ENCODE measurements around the gene PXYLP1.

Gene PXYLP1

DNA sequence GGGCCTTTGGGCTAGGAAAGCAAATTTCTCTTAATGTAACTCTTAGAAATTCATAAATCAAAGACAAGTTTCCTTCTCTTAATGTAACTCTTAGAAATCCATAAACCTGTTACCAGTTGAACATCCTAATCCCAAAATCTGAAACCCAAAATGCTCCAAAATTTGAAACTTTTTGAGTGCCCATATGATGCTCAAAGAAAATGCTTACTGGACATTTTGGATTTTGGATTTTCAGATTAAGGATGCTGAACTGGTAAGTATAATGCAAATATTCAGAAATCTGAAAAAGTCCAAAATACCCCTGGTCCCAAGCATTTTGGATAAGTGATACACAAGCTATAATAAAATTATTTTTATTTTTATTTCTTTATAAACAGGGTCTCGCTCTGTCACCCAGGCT lies 85.2 kb downstream of the PXYLP1 start:
- TF ChIP-seq, protein P1, sequence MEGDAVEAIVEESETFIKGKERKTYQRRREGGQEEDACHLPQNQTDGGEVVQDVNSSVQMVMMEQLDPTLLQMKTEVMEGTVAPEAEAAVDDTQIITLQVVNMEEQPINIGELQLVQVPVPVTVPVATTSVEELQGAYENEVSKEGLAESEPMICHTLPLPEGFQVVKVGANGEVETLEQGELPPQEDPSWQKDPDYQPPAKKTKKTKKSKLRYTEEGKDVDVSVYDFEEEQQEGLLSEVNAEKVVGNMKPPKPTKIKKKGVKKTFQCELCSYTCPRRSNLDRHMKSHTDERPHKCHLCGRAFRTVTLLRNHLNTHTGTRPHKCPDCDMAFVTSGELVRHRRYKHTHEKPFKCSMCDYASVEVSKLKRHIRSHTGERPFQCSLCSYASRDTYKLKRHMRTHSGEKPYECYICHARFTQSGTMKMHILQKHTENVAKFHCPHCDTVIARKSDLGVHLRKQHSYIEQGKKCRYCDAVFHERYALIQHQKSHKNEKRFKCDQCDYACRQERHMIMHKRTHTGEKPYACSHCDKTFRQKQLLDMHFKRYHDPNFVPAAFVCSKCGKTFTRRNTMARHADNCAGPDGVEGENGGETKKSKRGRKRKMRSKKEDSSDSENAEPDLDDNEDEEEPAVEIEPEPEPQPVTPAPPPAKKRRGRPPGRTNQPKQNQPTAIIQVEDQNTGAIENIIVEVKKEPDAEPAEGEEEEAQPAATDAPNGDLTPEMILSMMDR (IDR thresholded peaks at IDR 0.05): no peak

DNA sequence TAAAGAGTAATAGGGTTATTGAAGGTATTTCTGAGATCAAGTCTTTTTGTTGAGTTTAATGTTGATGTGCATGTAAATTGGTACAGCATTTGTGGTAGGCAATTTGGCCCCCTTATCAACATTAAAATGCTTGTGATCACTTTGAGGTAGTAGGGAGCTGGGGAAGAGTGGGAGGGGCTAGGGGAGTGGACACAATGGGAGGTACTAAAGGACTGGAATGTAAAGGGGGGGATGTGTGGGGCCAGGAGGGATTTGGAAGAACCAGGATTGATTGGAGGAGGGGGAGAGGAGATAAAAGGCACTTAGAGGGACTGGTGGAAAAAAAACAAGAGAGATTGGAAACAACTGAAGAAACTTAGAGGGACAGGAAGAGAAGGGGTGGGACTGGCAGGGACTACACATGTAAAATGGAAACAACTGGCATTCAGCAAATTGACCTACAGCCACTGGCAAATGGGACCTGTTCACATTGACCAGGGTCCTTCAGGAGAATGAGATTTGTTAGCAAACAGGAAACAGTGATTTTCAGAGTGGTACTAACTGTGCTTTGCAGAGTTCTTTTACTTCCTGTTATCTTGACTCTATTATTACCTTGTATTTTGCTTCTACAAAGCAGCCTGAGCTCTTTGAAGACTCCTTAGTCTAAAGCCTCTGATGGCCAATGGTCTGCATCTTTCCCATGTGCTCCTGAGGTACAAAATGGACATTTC lies 88.9 kb downstream of the PXYLP1 start:
- TF ChIP-seq, protein P1 (IDR thresholded peaks at IDR 0.05): no peak

DNA sequence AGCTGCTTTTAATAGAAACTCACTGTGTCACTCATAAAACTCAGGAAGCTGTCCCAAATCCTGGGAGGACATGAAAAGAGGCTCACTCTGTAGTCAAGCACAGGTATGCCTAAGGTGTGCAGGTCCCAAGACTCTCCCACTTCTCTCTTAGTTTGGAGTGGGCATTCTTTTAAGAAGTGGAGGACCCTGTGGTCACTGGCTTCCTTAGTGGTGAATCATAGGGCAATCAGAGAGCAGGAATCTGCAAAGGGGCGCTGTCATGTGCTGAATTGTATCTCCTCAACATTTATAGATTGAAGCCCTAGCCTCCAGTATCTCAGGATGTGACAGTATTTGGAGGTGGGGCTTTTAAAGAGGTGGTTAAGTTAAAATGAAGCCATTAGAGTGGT lies 89.5 kb downstream of the PXYLP1 start:
- TF ChIP-seq, protein P1 (IDR thresholded peaks at IDR 0.05): no peak

DNA sequence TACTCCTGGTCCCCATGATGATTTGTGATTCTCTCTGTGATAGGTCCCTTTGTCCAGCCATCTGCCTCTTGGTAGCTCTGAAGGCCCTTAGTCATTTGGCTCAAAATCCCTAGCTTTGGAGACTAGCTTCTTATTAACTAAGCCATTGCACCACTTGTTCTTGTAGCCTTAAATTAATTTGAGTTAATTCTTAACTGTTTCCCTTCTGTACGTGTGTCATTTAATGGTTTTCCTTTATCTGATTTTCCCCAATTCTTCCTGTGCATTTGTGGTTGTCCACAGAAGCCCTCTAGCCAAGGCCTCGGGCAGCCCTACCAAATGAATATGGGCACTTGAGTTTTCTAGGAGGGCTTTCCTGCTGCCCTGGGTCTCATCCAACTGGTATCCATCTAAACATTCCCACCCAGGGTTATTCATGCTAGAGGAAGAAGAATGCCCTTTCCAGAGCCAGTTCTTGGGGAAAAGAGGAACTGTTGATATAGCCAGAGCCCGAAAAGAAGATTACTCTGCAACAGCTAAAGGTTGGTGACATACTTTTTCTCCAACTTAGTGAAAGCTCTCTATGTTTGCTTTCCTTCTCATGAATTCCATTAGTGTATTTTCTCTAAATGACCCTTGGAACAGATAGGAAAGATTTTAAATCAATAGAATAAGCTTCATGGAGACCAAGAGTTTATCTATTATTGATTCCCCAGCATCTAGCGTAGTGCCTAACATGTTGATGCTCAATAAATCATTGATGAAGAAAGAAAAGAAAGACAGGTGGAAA lies 92.5 kb downstream of the PXYLP1 start:
- TF ChIP-seq, protein P1 (IDR thresholded peaks at IDR 0.05): no peak

DNA sequence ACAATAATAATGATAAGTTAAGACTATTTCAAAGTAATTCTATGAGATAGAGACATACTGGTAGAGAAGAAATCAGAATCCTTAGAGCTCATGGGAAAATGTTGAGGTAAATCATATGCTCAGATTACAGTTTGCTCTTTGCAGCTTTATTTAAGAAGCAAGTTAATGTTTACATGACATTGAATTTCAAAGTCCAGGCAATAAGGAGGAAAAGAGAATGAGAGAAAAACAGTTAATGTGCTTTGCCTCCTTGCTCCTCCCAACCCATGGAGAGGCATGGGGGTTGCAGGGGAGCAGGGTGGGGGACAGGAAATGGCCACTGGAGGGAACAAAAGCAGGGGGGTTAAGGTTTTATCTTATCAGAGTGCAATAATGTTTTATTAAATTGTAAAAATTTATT lies 94.5 kb downstream of the PXYLP1 start:
- TF ChIP-seq, protein P1 (IDR thresholded peaks at IDR 0.05): no peak

DNA sequence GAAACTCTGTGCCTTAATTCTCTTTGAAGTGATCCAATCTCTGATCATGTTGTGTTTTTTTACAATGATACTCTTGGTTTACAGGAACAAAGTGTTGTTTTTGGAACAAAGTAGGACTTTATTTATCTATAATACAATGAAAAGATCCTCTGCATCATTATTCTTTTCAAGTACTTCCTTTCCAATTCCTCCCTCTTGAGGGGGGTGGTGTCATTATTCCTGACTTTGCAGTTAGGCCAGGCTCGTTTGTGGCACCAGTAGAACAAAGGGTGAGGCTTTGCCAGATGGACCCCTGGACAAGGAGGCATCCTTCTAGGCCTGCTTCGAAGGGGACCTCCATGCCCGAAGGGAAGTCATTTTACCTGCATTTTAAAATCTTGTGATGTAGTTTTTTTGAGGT lies 95.0 kb downstream of the PXYLP1 start:
- TF ChIP-seq, protein P1 (IDR thresholded peaks at IDR 0.05): no peak

DNA sequence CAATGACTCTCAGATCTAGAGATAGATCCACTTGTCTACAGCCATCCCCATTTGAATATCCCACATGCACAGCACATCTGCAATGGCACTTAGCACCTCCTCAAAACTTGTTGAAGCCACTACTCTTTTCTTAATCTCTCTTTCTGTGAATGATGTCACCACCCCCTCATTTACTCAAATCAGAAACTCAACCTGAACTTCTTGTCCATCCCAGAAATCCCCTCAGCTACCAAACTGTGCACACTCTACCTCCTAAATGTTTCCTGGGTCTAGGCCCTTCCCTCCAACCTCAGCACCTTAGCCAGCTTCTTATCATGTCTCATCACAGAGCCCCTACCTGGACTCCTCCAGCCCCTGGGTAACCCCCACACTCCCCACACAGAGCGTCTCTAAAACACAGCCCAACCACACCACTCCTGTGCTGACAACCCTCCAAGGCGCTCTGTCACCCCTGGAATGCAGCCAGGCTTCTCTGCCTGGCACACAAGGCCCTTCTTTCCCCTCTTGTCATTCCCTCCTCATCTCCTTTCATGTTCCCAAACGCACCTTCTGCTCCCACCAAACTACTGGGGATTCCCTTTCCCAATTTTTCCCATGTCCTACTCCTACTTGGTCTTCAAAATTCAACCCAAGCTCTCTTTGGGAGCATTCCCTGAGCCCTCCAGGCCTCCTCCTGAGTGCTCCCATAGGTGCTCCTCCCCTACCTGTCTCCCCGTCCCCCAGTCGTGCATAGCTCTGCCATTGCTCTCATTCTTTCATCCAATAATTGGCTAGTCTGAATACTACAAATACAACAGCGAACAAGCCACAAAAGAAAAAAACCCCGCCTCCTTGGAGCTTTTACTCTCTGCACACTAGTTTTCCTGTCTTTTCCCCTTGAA lies 96.9 kb downstream of the PXYLP1 start:
- TF ChIP-seq, protein P1 (IDR thresholded peaks at IDR 0.05): no peak
